ENCODE measurements around the gene CHAD.

GRCh38 chr17:50495217-50495823, 26.6 kb upstream of the CHAD start:
- TF ChIP-seq CTCF (IDR thresholded peaks at IDR 0.05; ENCODE audit: poor library complexity, severe bottlenecking), result no peak
- no peak for TF ChIP-seq EZH2 (IDR thresholded peaks at IDR 0.05; ENCODE audit: borderline replicate concordance, insufficient read depth, low read length, poor library complexity, severe bottlenecking)

All from neural cell (in vitro differentiated cells).